ENCODE results near the gene SPOCK1.

- TF ChIP-seq TAF1 (IDR thresholded peaks at IDR 0.05; ENCODE audit: borderline replicate concordance, insufficient read depth, low read length), result no peak
- TF ChIP-seq POLR2AphosphoS5 (IDR thresholded peaks at IDR 0.05; ENCODE audit: low read depth, low read length), result no peak
- no peak for TF ChIP-seq SIN3A (IDR thresholded peaks at IDR 0.05; ENCODE audit: borderline replicate concordance, insufficient read depth, low read length)
Measured at GRCh38 chr5:137385064-137385463, 114.1 kb downstream of the SPOCK1 start.
